T47D (cell line): Measurements from ENCODE around the gene EXT2.

Source experiments
- DNase-seq, 2 experiments: peaks; one replicate each; pipeline versions ENCODE4 v3.0.0 to v3.0.0-alpha.2; 2011 to 2012; ENCODE audit warnings: low read depth in 1 of 2, low spot score in 1 of 2
- JUND ChIP-seq: IDR thresholded peaks from 2 replicates; pipeline ENCODE4 v1.6.1; 2012; ENCODE audit warnings: low read depth
- in situ Hi-C: cut with HindIII; loops from 2 replicates; pipeline ENCODE4 v1.10.0; 2016; ENCODE audit warnings: low sequenced_read_pairs, low pct_unique_long_range_greater_than_20kb

EXT2 gene

GRCh38 chr11:44068180-44068579 lies 27.3 kb upstream of the EXT2 start:
- no peak for DNase-seq
- in situ Hi-C loops, result no loop called here
- no peak for TF ChIP-seq JUND

- in situ Hi-C loops, result no loop called here
- no peak for DNase-seq
- no peak for TF ChIP-seq JUND
Observed at GRCh38 chr11:44071157-44071556, 24.3 kb upstream of the EXT2 start.

- no peak for TF ChIP-seq JUND
- in situ Hi-C loops, result no loop called here
- DNase-seq, result no peak
Observed at GRCh38 chr11:44072757-44073658, 22.5 kb upstream of the EXT2 start.

GRCh38 chr11:44078794-44079193 lies 16.7 kb upstream of the EXT2 start:
- no peak for DNase-seq
- TF ChIP-seq JUND, result no peak
- in situ Hi-C loops, result no loop called here

DNA sequence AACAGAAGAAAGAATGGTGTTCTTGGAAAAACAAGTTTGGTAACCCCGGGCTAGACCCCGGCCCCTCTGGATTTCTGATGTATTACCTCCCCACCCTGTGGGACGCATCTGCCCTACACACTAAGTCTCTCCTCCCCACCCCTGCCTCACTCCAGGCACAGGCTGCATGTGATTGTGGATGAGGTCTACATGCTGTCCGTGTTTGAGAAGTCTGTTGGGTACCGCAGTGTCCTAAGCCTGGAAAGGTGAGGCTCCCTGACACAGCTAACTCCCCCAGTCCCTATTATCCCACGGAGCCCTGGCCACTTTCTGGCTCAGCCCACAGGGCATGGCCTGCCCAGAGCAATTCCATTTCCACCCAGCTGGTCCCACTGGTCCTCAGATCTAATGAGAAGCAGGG lies 16.1 kb upstream of the EXT2 start:
- in situ Hi-C loops, result no loop called here
- DNase-seq, result no peak
- TF ChIP-seq JUND, result no peak

DNA sequence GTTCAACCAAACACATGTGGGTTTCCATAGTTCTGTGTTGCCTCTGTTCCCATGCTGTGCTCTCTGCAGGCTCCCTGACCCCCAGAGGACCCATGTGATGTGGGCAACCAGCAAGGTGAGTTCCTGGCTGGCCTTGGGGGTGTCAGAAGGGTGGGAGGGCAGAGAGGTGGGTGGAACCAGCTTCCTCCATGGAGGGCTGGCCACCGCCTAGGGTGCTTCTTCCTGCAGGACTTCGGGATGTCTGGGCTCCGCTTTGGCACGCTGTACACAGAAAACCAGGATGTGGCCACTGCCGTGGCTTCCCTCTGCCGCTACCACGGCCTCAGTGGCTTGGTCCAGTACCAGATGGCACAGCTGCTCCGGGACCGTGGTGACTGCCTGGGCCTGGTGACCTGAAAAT lies 14.5 kb upstream of the EXT2 start:
- DNase-seq, result no peak
- in situ Hi-C loops, result no loop called here
- no peak for TF ChIP-seq JUND

- no peak for DNase-seq
- in situ Hi-C loops, result no loop called here
- no peak for TF ChIP-seq JUND
Observed at GRCh38 chr11:44082645-44083044, 12.8 kb upstream of the EXT2 start.

DNA sequence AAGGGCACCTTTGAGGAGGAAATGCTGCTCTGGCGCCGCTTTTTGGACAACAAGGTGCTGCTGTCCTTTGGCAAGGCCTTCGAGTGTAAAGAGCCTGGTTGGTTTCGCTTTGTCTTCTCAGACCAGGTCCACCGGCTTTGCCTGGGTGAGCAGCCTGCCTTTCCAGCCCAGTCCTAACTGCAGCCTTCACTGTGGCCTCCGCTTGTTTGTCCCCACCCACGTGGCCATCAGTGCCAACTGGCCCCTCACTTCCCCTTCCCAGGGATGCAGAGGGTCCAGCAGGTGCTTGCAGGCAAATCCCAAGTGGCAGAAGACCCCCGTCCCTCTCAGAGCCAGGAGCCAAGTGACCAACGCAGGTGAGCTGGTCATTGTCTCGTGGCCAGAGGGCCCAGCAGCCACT lies 12.0 kb upstream of the EXT2 start:
- TF ChIP-seq JUND, result no peak
- no peak for DNase-seq
- in situ Hi-C loops, result no loop called here

- no peak for TF ChIP-seq JUND
- in situ Hi-C loops, result no loop called here
- no peak for DNase-seq
Observed at GRCh38 chr11:44083906-44084305, 11.6 kb upstream of the EXT2 start.

GRCh38 chr11:44085330-44085729 lies 10.1 kb upstream of the EXT2 start:
- no peak for TF ChIP-seq JUND
- in situ Hi-C loops, result no loop called here
- DNase-seq, result no peak

- in situ Hi-C loops, result no loop called here
Observed at GRCh38 chr11:44088377-44088776, 7.1 kb upstream of the EXT2 start.

GRCh38 chr11:44088871-44089270 lies 6.6 kb upstream of the EXT2 start:
- DNase-seq, result no peak
- in situ Hi-C loops, result no loop called here
- no peak for TF ChIP-seq JUND

More at GRCh38 chr11:44088377-44088776, 7.1 kb upstream of the EXT2 start:
- no peak for DNase-seq
- no peak for TF ChIP-seq JUND

- in situ Hi-C loops, result no loop called here
- DNase-seq, result no peak
- TF ChIP-seq JUND, result no peak
Observed at GRCh38 chr11:44090539-44090938, 4.9 kb upstream of the EXT2 start.

- DNase-seq, result peak; percentile 90 to 92
- TF ChIP-seq JUND, result no peak
- in situ Hi-C loops, result no loop called here
Observed at GRCh38 chr11:44094260-44094868, 1.1 kb upstream of the EXT2 start.
